HG02840 (cell line): ENCODE measurements around the gene KCTD5.
A peak's percentile ranks its signal among the peaks of the same experiment; 100 is the strongest.
"Not testable (repeated sequence)": the region's sequence is repeated elsewhere in the genome, so short reads cannot be mapped to it uniquely, and the experiment has no call there.

Experiments
- ATAC-seq: cut with Tn5 transposase; IDR thresholded peaks from one replicate; pipeline ENCODE4 v1.9.1; 2021; ENCODE audit warnings: mild to moderate bottlenecking, moderate library complexity, moderate number of reproducible peaks; ENCODE audit not compliant: unreplicated experiment, low FRiP score

Gene KCTD5

GRCh38 chr16:2682209-2683021 lies at the start of gene KCTD5:
TSS of gene KCTD5 (plus strand) at chr16:2682523. CDS start at chr16:2682549, 26 bp downstream.
- peak; percentile 63 for ATAC-seq

DNA sequence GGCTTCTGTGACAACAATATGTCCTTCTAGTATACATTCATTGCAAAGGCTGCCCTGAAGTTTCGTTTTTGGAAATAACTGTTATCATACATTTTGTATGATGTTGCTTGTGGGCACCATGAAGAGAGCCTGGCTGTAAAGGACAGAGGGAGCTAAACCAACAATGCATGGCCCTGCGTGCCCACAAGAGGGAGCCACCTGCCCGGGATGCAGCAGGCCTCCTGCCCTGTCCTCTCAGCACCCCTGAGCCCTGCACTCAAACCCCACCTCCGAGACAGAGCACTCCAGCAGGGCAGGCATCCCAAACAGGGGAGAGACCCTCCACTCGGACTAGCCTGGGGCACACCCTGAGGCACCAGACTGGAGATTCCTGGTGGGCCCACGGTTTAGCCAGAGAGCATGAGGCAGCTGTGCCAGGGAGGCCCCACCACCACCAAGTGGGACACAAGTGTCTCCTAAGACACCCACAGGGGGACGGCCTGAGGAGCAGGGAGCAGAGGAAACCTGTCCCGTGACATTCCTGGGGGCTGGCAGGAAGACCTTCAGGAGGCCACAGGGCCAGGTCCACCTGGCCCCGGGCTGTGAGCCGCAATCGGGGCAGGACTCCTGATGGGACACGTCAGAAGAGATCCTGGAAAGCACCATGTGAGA lies 43.1 kb upstream of the KCTD5 start:
- ATAC-seq, result not testable (repeated sequence)

- ATAC-seq, result not testable (repeated sequence)
Measured at GRCh38 chr16:2639722-2640072, 42.6 kb upstream of the KCTD5 start.

GRCh38 chr16:2642561-2642960 lies 39.8 kb upstream of the KCTD5 start:
- ATAC-seq, result not testable (repeated sequence)

GRCh38 chr16:2644754-2645453 lies 37.4 kb upstream of the KCTD5 start:
- not testable (repeated sequence) for ATAC-seq

DNA sequence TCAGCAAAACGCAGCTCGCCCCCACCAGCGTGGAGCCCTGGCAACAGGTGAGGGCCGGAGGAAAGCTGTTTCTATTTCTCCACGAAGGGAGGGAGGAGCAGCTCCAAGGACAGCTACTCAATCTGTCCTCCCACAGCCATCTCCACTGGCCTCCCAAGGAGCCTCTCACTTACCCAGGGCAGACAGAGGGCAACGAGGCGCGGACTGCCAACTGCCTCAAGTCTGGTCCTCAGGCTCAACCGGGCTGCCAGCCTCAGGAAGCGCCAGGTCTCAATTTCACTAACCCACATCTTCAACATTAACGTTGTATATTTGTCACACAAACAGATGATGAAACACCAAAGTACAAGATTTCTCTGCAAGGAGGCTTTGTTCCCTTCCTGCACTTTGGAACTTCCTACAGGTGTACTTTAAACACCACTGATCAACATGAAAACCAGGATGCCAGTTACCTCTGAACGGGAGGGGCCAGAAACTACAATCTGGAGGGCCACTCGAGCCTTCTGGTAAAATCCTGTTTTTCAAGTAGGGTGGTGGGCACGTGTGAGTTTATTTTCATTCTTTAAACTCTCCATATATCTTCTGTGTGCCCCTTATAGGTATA lies 31.0 kb upstream of the KCTD5 start:
- not testable (repeated sequence) for ATAC-seq

GRCh38 chr16:2653915-2654314 lies 28.4 kb upstream of the KCTD5 start:
- ATAC-seq, result not testable (repeated sequence)

- ATAC-seq, result not testable (repeated sequence)
Measured at GRCh38 chr16:2654949-2655348, 27.4 kb upstream of the KCTD5 start.

GRCh38 chr16:2656985-2657384 lies 25.3 kb upstream of the KCTD5 start:
- no peak for ATAC-seq

DNA sequence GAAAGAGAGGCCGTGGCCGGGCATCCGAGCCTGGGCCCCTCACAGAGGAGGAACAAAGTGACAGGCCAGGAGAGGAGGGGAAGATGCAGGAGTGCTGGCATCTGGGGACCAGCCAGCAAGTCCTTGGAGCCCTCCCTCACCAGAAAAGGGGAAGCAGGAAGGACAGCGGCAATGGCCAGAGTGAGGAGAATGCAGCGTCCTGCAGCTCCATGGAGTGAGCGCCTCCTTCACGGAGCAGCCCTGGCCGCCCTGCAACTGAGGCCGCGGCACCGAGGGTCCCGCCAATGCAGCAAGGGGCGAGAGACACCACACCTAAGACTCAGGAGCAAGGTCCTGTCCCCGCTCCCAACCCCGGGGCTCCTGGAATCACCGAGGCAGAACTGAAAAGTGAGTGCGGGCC lies 24.5 kb upstream of the KCTD5 start:
- ATAC-seq, result not testable (repeated sequence)

DNA sequence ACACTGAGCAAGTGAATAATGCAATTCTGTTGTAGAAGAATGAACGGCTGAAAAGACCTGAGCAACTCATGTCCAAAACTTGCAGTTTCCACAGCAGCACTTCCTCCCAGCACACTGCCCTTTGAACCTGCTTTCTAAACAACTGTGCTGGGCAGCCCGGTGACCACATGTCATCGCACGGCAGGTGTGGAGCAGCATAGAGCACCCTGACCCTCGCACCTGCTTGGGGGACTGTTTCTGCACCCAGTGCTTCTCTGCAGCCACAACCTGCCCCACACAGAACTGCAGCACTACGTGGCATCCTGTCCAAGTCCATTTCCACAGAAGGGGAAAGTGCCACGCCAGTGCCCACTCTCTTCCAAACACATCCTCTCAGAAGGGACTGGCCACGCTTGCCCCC lies 22.8 kb upstream of the KCTD5 start:
- ATAC-seq, result not testable (repeated sequence)

DNA sequence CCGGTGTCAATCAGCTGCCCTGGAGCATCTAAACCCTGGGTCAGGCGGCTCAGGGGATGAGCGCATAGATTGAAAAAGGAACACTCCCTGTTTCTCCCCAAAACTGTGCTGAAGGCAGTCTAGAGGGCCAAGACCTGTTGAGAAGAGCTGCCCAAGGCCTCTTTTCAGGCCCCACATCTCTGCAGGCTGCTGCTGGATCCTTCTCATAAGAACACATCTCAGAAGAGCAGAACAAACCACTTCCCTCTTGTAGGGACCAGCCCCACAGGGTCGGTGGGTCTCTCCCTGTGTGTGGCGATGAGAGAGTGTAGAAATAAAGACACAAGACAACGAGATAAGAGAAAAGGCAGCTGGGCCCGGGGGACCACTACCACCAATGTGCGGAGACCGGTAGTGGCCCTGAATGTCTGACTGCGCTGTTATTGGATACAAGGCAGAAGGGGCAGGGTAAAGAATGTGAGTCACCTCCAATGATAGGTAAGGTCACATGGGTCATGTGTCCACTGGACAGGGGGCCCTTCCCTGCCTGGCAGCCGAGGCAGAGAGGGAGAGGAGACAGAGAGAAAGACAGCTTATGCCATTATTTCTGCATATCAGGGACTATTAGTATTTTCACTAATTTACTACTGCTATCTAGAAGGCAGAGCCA lies 22.2 kb upstream of the KCTD5 start:
- ATAC-seq, result not testable (repeated sequence)

GRCh38 chr16:2660755-2661373 lies 21.5 kb upstream of the KCTD5 start:
- ATAC-seq, result not testable (repeated sequence)

DNA sequence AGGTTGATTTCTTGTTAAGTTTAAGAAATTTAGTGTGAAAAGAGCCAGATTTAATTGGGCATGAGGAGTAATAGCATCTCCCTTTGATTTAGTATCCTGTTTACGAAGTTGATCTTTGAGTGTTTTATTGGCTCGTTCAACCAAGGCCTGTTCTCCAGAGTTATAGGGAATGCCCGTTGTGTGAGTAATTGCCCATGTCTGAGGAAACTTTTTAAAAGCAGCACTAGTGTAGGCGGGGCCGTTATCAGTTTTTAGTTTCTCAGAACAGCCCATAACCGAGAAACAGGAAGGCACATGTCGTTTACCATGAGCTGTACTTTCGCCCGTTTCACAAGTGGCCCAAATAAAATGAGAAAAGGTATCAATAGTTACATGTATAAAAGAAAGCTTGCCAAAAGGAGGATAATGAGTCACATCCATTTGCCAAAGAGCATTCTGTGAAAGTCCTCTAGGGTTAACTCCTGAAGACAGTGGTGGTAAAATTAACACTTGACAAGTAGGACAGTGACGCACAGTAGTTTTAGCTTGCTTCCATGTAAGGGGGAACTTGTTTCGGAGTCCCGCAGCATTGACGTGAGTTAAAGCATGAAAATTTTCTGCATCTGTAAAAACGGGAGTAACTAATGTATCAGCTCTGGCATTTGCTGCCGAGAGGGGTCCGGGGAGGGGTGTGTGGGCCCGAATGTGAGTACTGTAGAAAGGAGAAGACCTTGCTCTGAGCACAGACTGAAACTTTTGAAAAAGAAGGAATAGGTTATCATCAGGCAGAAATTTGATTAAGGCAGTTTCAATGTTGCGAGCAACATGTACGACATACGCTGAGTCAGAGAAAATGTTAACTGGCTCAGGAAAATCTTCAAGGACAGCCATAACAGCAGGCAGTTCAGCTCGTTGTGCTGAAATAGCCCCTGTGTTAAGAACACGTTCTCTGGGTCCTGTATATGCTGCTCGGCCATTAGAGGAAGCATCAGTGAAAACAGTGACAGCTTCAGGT lies 18.5 kb upstream of the KCTD5 start:
- ATAC-seq, result no peak

GRCh38 chr16:2664574-2664982 lies 17.7 kb upstream of the KCTD5 start:
- ATAC-seq, result no peak

GRCh38 chr16:2666671-2667070 lies 15.7 kb upstream of the KCTD5 start:
- ATAC-seq, result not testable (repeated sequence)

DNA sequence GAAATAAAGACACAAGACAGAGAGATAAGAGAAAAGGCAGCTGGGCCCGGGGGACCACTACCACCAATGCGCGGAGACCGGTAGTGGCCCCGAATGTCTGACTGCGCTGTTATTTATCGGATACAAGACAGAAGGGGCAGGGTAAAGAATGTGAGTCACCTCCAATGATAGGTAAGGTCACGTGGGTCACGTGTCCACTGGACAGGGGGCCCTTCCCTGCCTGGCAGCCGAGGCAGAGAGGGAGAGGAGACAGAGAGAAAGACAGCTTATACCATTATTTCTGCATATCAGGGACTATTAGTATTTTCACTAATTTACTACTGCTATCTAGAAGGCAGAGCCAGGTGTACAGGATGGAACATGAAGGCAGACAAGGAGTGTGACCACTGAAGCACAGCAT lies 12.7 kb upstream of the KCTD5 start:
- ATAC-seq, result not testable (repeated sequence)

DNA sequence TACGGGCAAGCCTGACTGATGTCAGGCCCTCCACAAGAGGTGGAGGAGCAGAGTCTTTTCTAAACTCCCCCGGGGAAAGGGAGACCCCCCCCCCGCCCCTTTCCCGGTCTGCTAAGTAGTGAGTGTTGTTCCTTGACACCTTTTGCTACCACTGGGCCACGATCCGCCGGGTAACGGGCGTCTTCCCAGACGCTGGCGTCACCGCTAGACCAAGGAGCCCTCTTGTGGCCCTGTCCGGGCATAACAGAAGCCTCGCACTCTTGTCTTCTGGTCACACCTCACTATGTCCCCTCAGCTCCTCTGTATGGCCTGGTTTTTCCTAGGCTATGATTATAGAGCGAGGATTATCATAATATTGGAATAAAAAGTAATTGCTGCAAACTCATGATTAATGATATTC lies 12.3 kb upstream of the KCTD5 start:
- ATAC-seq, result not testable (repeated sequence)

- ATAC-seq, result not testable (repeated sequence)
Measured at GRCh38 chr16:2671193-2671592, 11.1 kb upstream of the KCTD5 start.
